HEK293 (cell line): ENCODE results near the gene IFNL1.
A peak's percentile ranks its signal among the peaks of the same experiment; 100 is the strongest.

Experiments
- CTCF ChIP-seq: fragments of 450-650 bp; formaldehyde crosslinking; IDR thresholded peaks from 2 replicates; pipeline ENCODE4 v1.5.1; 2016; ENCODE audit warnings: missing biosample characterization, missing genetic modification characterization
- KLF10 ChIP-seq: fragments of 450-650 bp; IDR thresholded peaks from 2 replicates; pipeline ENCODE4 v1.5.1; 2018; ENCODE audit warnings: missing biosample characterization, mild to moderate bottlenecking, missing genetic modification characterization
- ZNF350 ChIP-seq: fragments of 450-650 bp; formaldehyde crosslinking; IDR thresholded peaks from 2 replicates; pipeline ENCODE4 v1.5.0; 2017; ENCODE audit warnings: missing biosample characterization, mild to moderate bottlenecking, missing genetic modification characterization
- ZNF621 ChIP-seq: fragments of 450-650 bp; formaldehyde crosslinking; IDR thresholded peaks from 2 replicates; pipeline ENCODE4 v1.5.1; 2017; ENCODE audit warnings: missing biosample characterization, missing genetic modification characterization
- ZNF670 ChIP-seq: fragments of 450-650 bp; formaldehyde crosslinking; IDR thresholded peaks from 2 replicates; pipeline ENCODE4 v1.5.1; 2016; ENCODE audit warnings: missing biosample characterization, missing genetic modification characterization, low read depth
- TF ChIP-seq, protein P1 (sequence below): sonication (generic); formaldehyde crosslinking; IDR thresholded peaks from 2 replicates; pipeline ENCODE4 v1.8.1; 2022; ENCODE audit warnings: mild to moderate bottlenecking, moderate library complexity, missing genetic modification reagents
- TF ChIP-seq, protein P2 (sequence below): fragments of 450-650 bp; formaldehyde crosslinking; IDR thresholded peaks from 2 replicates; pipeline ENCODE4 v1.5.1; 2017; ENCODE audit warnings: missing biosample characterization, missing genetic modification characterization
- TF ChIP-seq, protein P3 (sequence below): fragments of 450-650 bp; formaldehyde crosslinking; IDR thresholded peaks from 2 replicates; pipeline ENCODE4 v1.5.1; 2016; ENCODE audit warnings: missing biosample characterization, missing genetic modification characterization
- TF ChIP-seq, protein P4 (sequence below): fragments of 450-650 bp; formaldehyde crosslinking; conservative IDR thresholded peaks from 2 replicates; pipeline ENCODE4 v1.5.1; 2016; ENCODE audit warnings: low read depth, missing biosample characterization, missing genetic modification characterization
- TF ChIP-seq, protein P5 (sequence below): fragments of 450-650 bp; formaldehyde crosslinking; IDR thresholded peaks from 2 replicates; pipeline ENCODE4 v1.5.1; 2016; ENCODE audit warnings: missing biosample characterization, missing genetic modification characterization
- TF ChIP-seq, protein P6 (sequence below): fragments of 450-650 bp; formaldehyde crosslinking; IDR thresholded peaks from 2 replicates; pipeline ENCODE4 v1.5.1; 2016; ENCODE audit warnings: missing biosample characterization, missing genetic modification characterization
- TF ChIP-seq, protein P7 (sequence below): fragments of 450-650 bp; formaldehyde crosslinking; IDR thresholded peaks from 2 replicates; pipeline ENCODE4 v1.5.1; 2016; ENCODE audit warnings: missing biosample characterization, missing genetic modification characterization, low read depth
- TF ChIP-seq, protein P8 (sequence below): fragments of 450-650 bp; formaldehyde crosslinking; IDR thresholded peaks from 2 replicates; pipeline ENCODE4 v1.5.1; 2017; ENCODE audit warnings: missing biosample characterization, missing genetic modification characterization

GRCh38 chr19:39308531-39309304, 12.5 kb downstream of the IFNL1 start:
- TF ChIP-seq ZNF670 (no peak), CTCF (no peak), ZNF350 (no peak), ZNF621 (tag by site-specific recombination) (no peak), KLF10 (tag by site-specific recombination) (peak; percentile 38; the same call in 1 of the 2 replicates)
- TF ChIP-seq, protein P1, sequence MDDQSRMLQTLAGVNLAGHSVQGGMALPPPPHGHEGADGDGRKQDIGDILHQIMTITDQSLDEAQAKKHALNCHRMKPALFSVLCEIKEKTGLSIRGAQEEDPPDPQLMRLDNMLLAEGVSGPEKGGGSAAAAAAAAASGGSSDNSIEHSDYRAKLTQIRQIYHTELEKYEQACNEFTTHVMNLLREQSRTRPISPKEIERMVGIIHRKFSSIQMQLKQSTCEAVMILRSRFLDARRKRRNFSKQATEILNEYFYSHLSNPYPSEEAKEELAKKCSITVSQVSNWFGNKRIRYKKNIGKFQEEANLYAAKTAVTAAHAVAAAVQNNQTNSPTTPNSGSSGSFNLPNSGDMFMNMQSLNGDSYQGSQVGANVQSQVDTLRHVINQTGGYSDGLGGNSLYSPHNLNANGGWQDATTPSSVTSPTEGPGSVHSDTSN (CRISPR knock-in tag): no peak
- TF ChIP-seq, protein P2, sequence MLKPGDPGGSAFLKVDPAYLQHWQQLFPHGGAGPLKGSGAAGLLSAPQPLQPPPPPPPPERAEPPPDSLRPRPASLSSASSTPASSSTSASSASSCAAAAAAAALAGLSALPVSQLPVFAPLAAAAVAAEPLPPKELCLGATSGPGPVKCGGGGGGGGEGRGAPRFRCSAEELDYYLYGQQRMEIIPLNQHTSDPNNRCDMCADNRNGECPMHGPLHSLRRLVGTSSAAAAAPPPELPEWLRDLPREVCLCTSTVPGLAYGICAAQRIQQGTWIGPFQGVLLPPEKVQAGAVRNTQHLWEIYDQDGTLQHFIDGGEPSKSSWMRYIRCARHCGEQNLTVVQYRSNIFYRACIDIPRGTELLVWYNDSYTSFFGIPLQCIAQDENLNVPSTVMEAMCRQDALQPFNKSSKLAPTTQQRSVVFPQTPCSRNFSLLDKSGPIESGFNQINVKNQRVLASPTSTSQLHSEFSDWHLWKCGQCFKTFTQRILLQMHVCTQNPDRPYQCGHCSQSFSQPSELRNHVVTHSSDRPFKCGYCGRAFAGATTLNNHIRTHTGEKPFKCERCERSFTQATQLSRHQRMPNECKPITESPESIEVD (tag by site-specific recombination): no peak
- TF ChIP-seq, protein P3, sequence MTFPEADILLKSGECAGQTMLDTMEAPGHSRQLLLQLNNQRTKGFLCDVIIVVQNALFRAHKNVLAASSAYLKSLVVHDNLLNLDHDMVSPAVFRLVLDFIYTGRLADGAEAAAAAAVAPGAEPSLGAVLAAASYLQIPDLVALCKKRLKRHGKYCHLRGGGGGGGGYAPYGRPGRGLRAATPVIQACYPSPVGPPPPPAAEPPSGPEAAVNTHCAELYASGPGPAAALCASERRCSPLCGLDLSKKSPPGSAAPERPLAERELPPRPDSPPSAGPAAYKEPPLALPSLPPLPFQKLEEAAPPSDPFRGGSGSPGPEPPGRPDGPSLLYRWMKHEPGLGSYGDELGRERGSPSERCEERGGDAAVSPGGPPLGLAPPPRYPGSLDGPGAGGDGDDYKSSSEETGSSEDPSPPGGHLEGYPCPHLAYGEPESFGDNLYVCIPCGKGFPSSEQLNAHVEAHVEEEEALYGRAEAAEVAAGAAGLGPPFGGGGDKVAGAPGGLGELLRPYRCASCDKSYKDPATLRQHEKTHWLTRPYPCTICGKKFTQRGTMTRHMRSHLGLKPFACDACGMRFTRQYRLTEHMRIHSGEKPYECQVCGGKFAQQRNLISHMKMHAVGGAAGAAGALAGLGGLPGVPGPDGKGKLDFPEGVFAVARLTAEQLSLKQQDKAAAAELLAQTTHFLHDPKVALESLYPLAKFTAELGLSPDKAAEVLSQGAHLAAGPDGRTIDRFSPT (tag by site-specific recombination): no peak
- TF ChIP-seq, protein P4, sequence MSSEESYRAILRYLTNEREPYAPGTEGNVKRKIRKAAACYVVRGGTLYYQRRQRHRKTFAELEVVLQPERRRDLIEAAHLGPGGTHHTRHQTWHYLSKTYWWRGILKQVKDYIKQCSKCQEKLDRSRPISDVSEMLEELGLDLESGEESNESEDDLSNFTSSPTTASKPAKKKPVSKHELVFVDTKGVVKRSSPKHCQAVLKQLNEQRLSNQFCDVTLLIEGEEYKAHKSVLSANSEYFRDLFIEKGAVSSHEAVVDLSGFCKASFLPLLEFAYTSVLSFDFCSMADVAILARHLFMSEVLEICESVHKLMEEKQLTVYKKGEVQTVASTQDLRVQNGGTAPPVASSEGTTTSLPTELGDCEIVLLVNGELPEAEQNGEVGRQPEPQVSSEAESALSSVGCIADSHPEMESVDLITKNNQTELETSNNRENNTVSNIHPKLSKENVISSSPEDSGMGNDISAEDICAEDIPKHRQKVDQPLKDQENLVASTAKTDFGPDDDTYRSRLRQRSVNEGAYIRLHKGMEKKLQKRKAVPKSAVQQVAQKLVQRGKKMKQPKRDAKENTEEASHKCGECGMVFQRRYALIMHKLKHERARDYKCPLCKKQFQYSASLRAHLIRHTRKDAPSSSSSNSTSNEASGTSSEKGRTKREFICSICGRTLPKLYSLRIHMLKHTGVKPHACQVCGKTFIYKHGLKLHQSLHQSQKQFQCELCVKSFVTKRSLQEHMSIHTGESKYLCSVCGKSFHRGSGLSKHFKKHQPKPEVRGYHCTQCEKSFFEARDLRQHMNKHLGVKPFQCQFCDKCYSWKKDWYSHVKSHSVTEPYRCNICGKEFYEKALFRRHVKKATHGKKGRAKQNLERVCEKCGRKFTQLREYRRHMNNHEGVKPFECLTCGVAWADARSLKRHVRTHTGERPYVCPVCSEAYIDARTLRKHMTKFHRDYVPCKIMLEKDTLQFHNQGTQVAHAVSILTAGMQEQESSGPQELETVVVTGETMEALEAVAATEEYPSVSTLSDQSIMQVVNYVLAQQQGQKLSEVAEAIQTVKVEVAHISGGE (tag by site-specific recombination): no peak
- TF ChIP-seq, protein P5, sequence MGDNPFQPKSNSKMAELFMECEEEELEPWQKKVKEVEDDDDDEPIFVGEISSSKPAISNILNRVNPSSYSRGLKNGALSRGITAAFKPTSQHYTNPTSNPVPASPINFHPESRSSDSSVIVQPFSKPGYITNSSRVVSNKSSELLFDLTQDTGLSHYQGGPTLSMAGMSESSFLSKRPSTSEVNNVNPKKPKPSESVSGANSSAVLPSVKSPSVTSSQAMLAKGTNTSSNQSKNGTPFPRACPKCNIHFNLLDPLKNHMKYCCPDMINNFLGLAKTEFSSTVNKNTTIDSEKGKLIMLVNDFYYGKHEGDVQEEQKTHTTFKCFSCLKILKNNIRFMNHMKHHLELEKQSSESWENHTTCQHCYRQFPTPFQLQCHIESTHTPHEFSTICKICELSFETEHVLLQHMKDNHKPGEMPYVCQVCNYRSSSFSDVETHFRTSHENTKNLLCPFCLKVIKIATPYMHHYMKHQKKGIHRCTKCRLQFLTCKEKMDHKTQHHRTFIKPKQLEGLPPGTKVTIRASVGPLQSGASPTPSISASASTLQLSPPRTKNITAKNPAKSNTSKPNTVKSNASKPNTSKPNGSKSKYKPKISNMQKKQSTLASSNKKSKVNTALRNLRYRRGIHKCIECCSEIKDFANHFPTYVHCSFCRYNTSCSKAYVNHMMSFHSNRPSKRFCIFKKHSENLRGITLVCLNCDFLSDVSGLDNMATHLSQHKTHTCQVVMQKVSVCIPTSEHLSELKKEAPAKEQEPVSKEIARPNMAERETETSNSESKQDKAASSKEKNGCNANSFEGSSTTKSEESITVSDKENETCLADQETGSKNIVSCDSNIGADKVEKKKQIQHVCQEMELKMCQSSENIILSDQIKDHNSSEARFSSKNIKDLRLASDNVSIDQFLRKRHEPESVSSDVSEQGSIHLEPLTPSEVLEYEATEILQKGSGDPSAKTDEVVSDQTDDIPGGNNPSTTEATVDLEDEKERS (tag by site-specific recombination): no peak
- TF ChIP-seq, protein P6, sequence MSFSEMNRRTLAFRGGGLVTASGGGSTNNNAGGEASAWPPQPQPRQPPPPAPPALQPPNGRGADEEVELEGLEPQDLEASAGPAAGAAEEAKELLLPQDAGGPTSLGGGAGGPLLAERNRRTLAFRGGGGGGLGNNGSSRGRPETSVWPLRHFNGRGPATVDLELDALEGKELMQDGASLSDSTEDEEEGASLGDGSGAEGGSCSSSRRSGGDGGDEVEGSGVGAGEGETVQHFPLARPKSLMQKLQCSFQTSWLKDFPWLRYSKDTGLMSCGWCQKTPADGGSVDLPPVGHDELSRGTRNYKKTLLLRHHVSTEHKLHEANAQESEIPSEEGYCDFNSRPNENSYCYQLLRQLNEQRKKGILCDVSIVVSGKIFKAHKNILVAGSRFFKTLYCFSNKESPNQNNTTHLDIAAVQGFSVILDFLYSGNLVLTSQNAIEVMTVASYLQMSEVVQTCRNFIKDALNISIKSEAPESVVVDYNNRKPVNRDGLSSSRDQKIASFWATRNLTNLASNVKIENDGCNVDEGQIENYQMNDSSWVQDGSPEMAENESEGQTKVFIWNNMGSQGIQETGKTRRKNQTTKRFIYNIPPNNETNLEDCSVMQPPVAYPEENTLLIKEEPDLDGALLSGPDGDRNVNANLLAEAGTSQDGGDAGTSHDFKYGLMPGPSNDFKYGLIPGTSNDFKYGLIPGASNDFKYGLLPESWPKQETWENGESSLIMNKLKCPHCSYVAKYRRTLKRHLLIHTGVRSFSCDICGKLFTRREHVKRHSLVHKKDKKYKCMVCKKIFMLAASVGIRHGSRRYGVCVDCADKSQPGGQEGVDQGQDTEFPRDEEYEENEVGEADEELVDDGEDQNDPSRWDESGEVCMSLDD (tag by site-specific recombination): no peak
- TF ChIP-seq, protein P7, sequence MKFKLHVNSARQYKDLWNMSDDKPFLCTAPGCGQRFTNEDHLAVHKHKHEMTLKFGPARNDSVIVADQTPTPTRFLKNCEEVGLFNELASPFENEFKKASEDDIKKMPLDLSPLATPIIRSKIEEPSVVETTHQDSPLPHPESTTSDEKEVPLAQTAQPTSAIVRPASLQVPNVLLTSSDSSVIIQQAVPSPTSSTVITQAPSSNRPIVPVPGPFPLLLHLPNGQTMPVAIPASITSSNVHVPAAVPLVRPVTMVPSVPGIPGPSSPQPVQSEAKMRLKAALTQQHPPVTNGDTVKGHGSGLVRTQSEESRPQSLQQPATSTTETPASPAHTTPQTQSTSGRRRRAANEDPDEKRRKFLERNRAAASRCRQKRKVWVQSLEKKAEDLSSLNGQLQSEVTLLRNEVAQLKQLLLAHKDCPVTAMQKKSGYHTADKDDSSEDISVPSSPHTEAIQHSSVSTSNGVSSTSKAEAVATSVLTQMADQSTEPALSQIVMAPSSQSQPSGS (tag by site-specific recombination): no peak
- TF ChIP-seq, protein P8, sequence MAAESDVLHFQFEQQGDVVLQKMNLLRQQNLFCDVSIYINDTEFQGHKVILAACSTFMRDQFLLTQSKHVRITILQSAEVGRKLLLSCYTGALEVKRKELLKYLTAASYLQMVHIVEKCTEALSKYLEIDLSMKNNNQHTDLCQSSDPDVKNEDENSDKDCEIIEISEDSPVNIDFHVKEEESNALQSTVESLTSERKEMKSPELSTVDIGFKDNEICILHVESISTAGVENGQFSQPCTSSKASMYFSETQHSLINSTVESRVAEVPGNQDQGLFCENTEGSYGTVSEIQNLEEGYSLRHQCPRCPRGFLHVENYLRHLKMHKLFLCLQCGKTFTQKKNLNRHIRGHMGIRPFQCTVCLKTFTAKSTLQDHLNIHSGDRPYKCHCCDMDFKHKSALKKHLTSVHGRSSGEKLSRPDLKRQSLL: no peak
